SK-N-SH treated with all-trans-retinoic acid at 6 μM for 48 hours (cell line): ENCODE measurements around the gene LTBP3.

Source experiments
- ATAC-seq: fragments of 200-7000 bp; cut with Tn5 transposase; 3 replicates; pipeline ENCODE4 v1.9.1; 2020; ENCODE audit warnings: mild to moderate bottlenecking, moderate library complexity
- ARNTL ChIP-seq: fragments of 450-650 bp; formaldehyde crosslinking; IDR thresholded peaks from 2 replicates; pipeline ENCODE4 v1.5.0; 2020; ENCODE audit warnings: low read depth, mild to moderate bottlenecking, moderate library complexity, borderline replicate concordance
- BACH2 ChIP-seq: fragments of 250-450 bp; sonication (Bioruptor Pico); IDR thresholded peaks from 2 replicates; pipeline ENCODE4 v1.9.0; 2021; ENCODE audit warnings: mild to moderate bottlenecking, borderline replicate concordance
- CREB5 ChIP-seq: fragments of 250-450 bp; sonication (Bioruptor Pico); IDR thresholded peaks from 2 replicates; pipeline ENCODE4 v1.5.1; 2020; ENCODE audit warnings: low read depth, mild to moderate bottlenecking, moderate library complexity
- CSDC2 ChIP-seq: fragments of 250-450 bp; sonication (Bioruptor Pico); IDR thresholded peaks from 2 replicates; pipeline ENCODE4 v1.5.0; 2020; ENCODE audit warnings: mild to moderate bottlenecking, moderate library complexity
- CSRNP3 ChIP-seq: fragments of 250-450 bp; sonication (Bioruptor Pico); IDR thresholded peaks from 2 replicates; pipeline ENCODE4 v1.5.1; 2021; ENCODE audit warnings: mild to moderate bottlenecking, moderate library complexity
- GLIS3 ChIP-seq: fragments of 250-450 bp; sonication (Bioruptor Pico); IDR thresholded peaks from 2 replicates; pipeline ENCODE4 v1.5.0; 2020; ENCODE audit warnings: mild to moderate bottlenecking, moderate library complexity
- ISL1 ChIP-seq: fragments of 250-450 bp; sonication (Bioruptor Pico); IDR thresholded peaks from 2 replicates; pipeline ENCODE4 v2.1.2; 2022; ENCODE audit warnings: mild to moderate bottlenecking, moderate library complexity
- OSR1 ChIP-seq: fragments of 250-450 bp; sonication (Bioruptor Pico); IDR thresholded peaks from 2 replicates; pipeline ENCODE4 v1.8.0; 2022; ENCODE audit warnings: moderate library complexity, mild to moderate bottlenecking, inconsistent platforms
- PATZ1 ChIP-seq: fragments of 250-450 bp; sonication (Bioruptor Pico); IDR thresholded peaks from 2 replicates; pipeline ENCODE4 v1.8.0; 2020; ENCODE audit warnings: mild to moderate bottlenecking, moderate library complexity, borderline replicate concordance
- POU6F1 ChIP-seq: fragments of 250-450 bp; sonication (Bioruptor Pico); IDR thresholded peaks from 2 replicates; pipeline ENCODE4 v1.8.0; 2021; ENCODE audit warnings: low read depth, mild to moderate bottlenecking, moderate library complexity, borderline replicate concordance
- PPARA ChIP-seq: fragments of 250-450 bp; sonication (Bioruptor Pico); IDR thresholded peaks from 2 replicates; pipeline ENCODE4 v1.5.0; 2020; ENCODE audit warnings: mild to moderate bottlenecking, borderline replicate concordance
- RARB ChIP-seq: fragments of 250-450 bp; sonication (Bioruptor Pico); IDR thresholded peaks from 2 replicates; pipeline ENCODE4 v1.8.0; 2021; ENCODE audit warnings: mild to moderate bottlenecking, moderate library complexity
- TCF4 ChIP-seq: fragments of 250-450 bp; sonication (Bioruptor Pico); IDR thresholded peaks from 2 replicates; pipeline ENCODE4 v1.8.0; 2021; ENCODE audit warnings: mild to moderate bottlenecking, moderate library complexity, borderline replicate concordance
- TOX ChIP-seq: fragments of 250-450 bp; sonication (Bioruptor Pico); IDR thresholded peaks from 2 replicates; pipeline ENCODE4 v1.8.0; 2021; ENCODE audit warnings: mild to moderate bottlenecking, moderate library complexity, borderline replicate concordance
- TSHZ2 ChIP-seq: fragments of 250-450 bp; sonication (Bioruptor Pico); IDR thresholded peaks from 2 replicates; pipeline ENCODE4 v1.5.0; 2020; ENCODE audit warnings: mild to moderate bottlenecking, moderate library complexity
- ZC3H10 ChIP-seq: fragments of 250-450 bp; sonication (Bioruptor Pico); IDR thresholded peaks from 2 replicates; pipeline ENCODE4 v1.5.1; 2021; ENCODE audit warnings: mild to moderate bottlenecking, moderate library complexity
- ZFP3 ChIP-seq: fragments of 250-450 bp; sonication (Bioruptor Pico); IDR thresholded peaks from 2 replicates; pipeline ENCODE4 v1.5.0; 2020; ENCODE audit warnings: mild to moderate bottlenecking, moderate library complexity
- ZFP30 ChIP-seq: fragments of 450-650 bp; formaldehyde crosslinking; IDR thresholded peaks from 2 replicates; pipeline ENCODE4 v1.5.0; 2022; ENCODE audit warnings: mild to moderate bottlenecking, moderate library complexity
- ZNF70 ChIP-seq: fragments of 450-650 bp; formaldehyde crosslinking; IDR thresholded peaks from 2 replicates; pipeline ENCODE4 v1.5.0; 2020; ENCODE audit warnings: mild to moderate bottlenecking, moderate library complexity
- ZNF8 ChIP-seq: fragments of 450-650 bp; formaldehyde crosslinking; IDR thresholded peaks from 2 replicates; pipeline ENCODE4 v1.5.0; 2020; ENCODE audit warnings: mild to moderate bottlenecking, moderate library complexity

LTBP3 gene

GRCh38 chr11:65558002-65558929 lies at the start of gene LTBP3:
LTBP3 (minus strand) TSS chr11:65558359; CDS start chr11:65557959, 400 bp downstream.
- TF ChIP-seq ARNTL = no peak
- no peak for TF ChIP-seq ZNF70 (CRISPR knock-in tag)
- TF ChIP-seq POU6F1 (CRISPR knock-in tag) = no peak
- TF ChIP-seq PPARA = no peak
- TF ChIP-seq OSR1 = no peak
- TF ChIP-seq TCF4 (CRISPR knock-in tag) = no peak
- TF ChIP-seq CSDC2 = no peak
- TF ChIP-seq ZNF8 (CRISPR knock-in tag) = no peak
- no peak for TF ChIP-seq CREB5
- no peak for TF ChIP-seq RARB (CRISPR knock-in tag)
- TF ChIP-seq TOX (CRISPR knock-in tag) = no peak
- no peak for TF ChIP-seq GLIS3 (CRISPR knock-in tag)
- TF ChIP-seq CSRNP3 = no peak
- TF ChIP-seq PATZ1 (CRISPR knock-in tag) = no peak
- no peak for TF ChIP-seq BACH2 (CRISPR knock-in tag)
- no peak for TF ChIP-seq ZC3H10 (CRISPR knock-in tag)
- no peak for TF ChIP-seq ZFP30 (CRISPR knock-in tag)
- no peak for TF ChIP-seq ISL1 (CRISPR knock-in tag)
- TF ChIP-seq ZFP3 (CRISPR knock-in tag) = no peak
- ATAC-seq = peak; percentile 52

GRCh38 chr11:65606876-65607613 lies 48.9 kb upstream of the LTBP3 start:
- TF ChIP-seq TOX (CRISPR knock-in tag) (no peak), CSDC2 (no peak), GLIS3 (CRISPR knock-in tag) (no peak), PATZ1 (CRISPR knock-in tag) (no peak), OSR1 (no peak), ZFP3 (CRISPR knock-in tag) (no peak), ZC3H10 (CRISPR knock-in tag) (no peak), ISL1 (CRISPR knock-in tag) (no peak), BACH2 (CRISPR knock-in tag) (no peak), TSHZ2 (CRISPR knock-in tag) (no peak), RARB (CRISPR knock-in tag) (no peak)
- peak; percentile 99 for ATAC-seq
